Measurements from ENCODE around the gene GRB10. TPM values are rescaled to one million over a fixed set of nuclear protein-coding genes. Genes with fewer than 3 reads are reported as not detected.

Gene GRB10
- total RNA-seq, 1 experiment from 2014 or later: 68.2 TPM

DNA sequence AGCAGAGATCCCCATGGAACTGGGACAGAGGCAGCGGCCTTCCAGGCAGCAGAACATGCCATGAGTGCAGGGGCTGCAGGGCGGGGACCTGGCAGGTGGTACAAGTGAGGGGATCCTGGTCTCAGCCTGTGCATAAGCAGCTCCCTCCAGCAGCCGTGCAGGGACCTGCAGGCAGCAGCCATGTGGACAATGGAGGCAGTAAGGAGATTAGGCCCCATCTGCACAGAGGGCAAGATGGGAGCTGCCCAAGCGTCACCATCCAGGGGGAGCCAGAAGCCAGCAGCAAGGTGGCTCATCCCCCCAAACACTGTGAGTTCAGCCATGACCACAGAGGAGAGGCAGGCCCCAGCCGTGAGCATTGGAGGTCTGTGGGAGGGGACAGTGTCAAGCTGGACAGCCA, 220.6 kb downstream of the GRB10 start:
- no TSS peak for BruUV-seq (replicated peaks)
- no peaks in the 10 kb centered on the region for H3K4me1 Mint-ChIP-seq (ENCODE audit: insufficient read depth, unreplicated experiment)
- TF ChIP-seq, protein P1, sequence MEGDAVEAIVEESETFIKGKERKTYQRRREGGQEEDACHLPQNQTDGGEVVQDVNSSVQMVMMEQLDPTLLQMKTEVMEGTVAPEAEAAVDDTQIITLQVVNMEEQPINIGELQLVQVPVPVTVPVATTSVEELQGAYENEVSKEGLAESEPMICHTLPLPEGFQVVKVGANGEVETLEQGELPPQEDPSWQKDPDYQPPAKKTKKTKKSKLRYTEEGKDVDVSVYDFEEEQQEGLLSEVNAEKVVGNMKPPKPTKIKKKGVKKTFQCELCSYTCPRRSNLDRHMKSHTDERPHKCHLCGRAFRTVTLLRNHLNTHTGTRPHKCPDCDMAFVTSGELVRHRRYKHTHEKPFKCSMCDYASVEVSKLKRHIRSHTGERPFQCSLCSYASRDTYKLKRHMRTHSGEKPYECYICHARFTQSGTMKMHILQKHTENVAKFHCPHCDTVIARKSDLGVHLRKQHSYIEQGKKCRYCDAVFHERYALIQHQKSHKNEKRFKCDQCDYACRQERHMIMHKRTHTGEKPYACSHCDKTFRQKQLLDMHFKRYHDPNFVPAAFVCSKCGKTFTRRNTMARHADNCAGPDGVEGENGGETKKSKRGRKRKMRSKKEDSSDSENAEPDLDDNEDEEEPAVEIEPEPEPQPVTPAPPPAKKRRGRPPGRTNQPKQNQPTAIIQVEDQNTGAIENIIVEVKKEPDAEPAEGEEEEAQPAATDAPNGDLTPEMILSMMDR (IDR thresholded peaks at IDR 0.05; ENCODE audit: unreplicated experiment): no peak
- intact Hi-C loops (cut with micrococcal nuclease): no loop called here
- H3K36me3 Mint-ChIP-seq (ENCODE audit: insufficient read depth, unreplicated experiment): no peaks in the 10 kb centered on the region
- no peak for DNase-seq (ENCODE audit: unreplicated experiment)
- H3K9me3 Mint-ChIP-seq (ENCODE audit: unreplicated experiment): no peaks in the 10 kb centered on the region
- no peak overlapping the region for H3K4me3 Mint-ChIP-seq (ENCODE audit: unreplicated experiment)
- POLR2A ChIA-PET: no interaction called here
- H3K27ac Mint-ChIP-seq (ENCODE audit: low read depth, unreplicated experiment): no peak overlapping the region
- CTCF ChIA-PET: interaction anchor here (0.6 kb wide), 1 partner anchor 185 kb away, joined by 3 read pairs; no protein-coding TSS in a partner anchor
- H3K27me3 Mint-ChIP-seq (ENCODE audit: insufficient read depth, unreplicated experiment): peaks cover 43% of the 10 kb centered on the region

DNA sequence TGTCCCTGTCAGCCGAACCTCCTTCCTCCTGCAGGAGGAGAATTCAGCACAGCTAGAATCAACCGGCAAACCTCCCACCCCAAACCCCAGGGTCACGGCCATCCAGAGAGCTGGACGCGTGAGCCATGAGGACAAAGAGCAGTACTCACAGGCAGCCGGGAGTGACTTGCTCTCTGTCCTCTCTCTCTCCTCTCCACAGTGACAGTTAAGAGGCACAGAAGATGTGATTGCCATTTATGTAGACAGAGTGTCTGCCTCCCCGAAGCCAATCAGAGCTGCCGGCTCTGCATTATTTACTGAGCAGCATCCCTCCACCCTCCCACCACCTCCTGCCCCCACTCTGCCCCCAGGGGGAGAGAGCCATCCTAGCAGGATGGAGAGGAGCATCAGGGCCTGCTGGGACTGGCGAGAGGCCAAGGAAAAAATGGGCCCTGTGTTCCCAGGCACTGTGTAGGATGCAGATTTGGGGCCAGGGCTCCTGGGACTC, 221.8 kb downstream of the GRB10 start:
- CTCF ChIA-PET: no interaction called here
- H3K4me1 Mint-ChIP-seq (ENCODE audit: insufficient read depth, unreplicated experiment): peaks cover 6% of the 10 kb centered on the region
- no peak overlapping the region for H3K4me3 Mint-ChIP-seq (ENCODE audit: unreplicated experiment)
- POLR2A ChIA-PET: no interaction called here
- TF ChIP-seq, protein P1 (IDR thresholded peaks at IDR 0.05; ENCODE audit: unreplicated experiment): no peak
- no peaks in the 10 kb centered on the region for H3K36me3 Mint-ChIP-seq (ENCODE audit: insufficient read depth, unreplicated experiment)
- no peak for DNase-seq (ENCODE audit: unreplicated experiment)
- H3K9me3 Mint-ChIP-seq (ENCODE audit: unreplicated experiment): no peaks in the 10 kb centered on the region
- intact Hi-C loops (cut with micrococcal nuclease): no loop called here
- H3K27me3 Mint-ChIP-seq (ENCODE audit: insufficient read depth, unreplicated experiment): peaks cover 44% of the 10 kb centered on the region
- BruUV-seq (replicated peaks): no TSS peak
- no peak overlapping the region for H3K27ac Mint-ChIP-seq (ENCODE audit: low read depth, unreplicated experiment)

DNA sequence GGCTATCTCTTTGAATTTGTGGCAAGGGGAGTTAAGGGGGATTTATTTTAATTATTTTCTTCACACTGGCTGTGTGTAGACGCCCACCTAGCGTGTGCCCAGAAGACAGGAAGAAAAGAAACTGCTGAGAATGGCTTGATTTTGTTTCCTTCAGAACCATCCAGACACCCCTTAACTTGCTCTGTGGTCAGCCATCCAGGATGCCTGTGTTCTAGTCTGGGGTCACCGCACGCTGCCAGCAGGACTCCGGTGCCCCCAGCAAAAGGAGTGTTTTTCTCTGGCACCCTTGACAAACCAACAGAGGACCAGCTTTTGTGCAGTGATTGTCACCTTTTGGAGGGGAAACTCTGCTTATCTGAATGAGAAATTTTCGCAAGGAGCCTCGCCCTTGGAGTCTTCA, 222.8 kb downstream of the GRB10 start:
- Mint-ChIP-seq H3K36me3 (ENCODE audit: insufficient read depth, unreplicated experiment) (peaks cover 6% of the 10 kb centered on the region), H3K27ac (ENCODE audit: low read depth, unreplicated experiment) (no peak overlapping the region), H3K27me3 (ENCODE audit: insufficient read depth, unreplicated experiment) (peaks cover 36% of the 10 kb centered on the region), H3K4me1 (ENCODE audit: insufficient read depth, unreplicated experiment) (peaks cover 6% of the 10 kb centered on the region), H3K9me3 (ENCODE audit: unreplicated experiment) (no peaks in the 10 kb centered on the region), H3K4me3 (ENCODE audit: unreplicated experiment) (no peak overlapping the region)
- POLR2A ChIA-PET: no interaction called here
- TF ChIP-seq, protein P1 (IDR thresholded peaks at IDR 0.05; ENCODE audit: unreplicated experiment): no peak
- no TSS peak for BruUV-seq (replicated peaks)
- DNase-seq (ENCODE audit: unreplicated experiment): no peak
- CTCF ChIA-PET: no interaction called here
- intact Hi-C loops (cut with micrococcal nuclease): no loop called here

DNA sequence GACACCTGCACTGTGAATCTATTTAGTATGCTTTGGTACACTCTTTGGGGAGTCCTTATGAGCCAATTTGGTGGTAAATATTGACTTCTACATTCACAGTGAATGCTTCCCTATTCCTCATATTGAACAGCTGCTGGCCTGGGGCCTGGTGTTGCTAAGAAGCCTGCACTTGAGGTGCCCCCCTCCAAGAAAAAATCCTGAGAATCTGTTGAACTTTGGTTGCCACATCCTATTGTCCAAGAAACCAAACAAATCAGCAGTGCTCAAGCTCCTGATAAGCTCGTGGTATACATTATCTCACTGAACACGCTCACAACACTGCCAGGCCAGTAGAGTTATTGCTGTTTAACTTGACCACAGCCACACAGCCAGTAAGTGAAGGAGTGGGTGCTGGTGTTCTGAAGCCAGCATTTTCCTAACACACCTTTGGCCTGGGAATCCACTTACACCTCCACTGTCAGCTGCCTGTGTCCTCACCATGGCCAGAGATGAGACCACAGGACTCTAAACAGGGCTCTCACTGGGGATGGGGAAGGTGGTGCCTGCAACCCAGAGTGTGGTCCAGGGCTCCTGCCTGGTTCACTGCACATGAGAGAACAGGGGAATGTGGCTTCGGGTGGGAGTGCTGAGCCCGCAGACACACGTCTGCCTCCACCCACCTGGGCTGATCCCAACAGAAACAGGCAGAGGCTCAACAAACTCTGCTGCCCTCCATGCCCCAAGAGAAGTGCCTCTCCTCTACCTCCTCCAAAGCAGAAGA, 224.2 kb downstream of the GRB10 start:
- no TSS peak for BruUV-seq (replicated peaks)
- no peaks in the 10 kb centered on the region for H3K9me3 Mint-ChIP-seq (ENCODE audit: unreplicated experiment)
- H3K4me1 Mint-ChIP-seq (ENCODE audit: insufficient read depth, unreplicated experiment): peaks cover 6% of the 10 kb centered on the region
- H3K4me3 Mint-ChIP-seq (ENCODE audit: unreplicated experiment): no peak overlapping the region
- intact Hi-C loops (cut with micrococcal nuclease): no loop called here
- no peak for DNase-seq (ENCODE audit: unreplicated experiment)
- CTCF ChIA-PET: no interaction called here
- TF ChIP-seq, protein P1 (IDR thresholded peaks at IDR 0.05; ENCODE audit: unreplicated experiment): no peak
- peaks cover 6% of the 10 kb centered on the region for H3K36me3 Mint-ChIP-seq (ENCODE audit: insufficient read depth, unreplicated experiment)
- POLR2A ChIA-PET: interaction anchor here (0.7 kb wide), 1 partner anchor 594 kb away, joined by 3 read pairs; no protein-coding TSS in a partner anchor
- peaks cover 25% of the 10 kb centered on the region for H3K27me3 Mint-ChIP-seq (ENCODE audit: insufficient read depth, unreplicated experiment)
- H3K27ac Mint-ChIP-seq (ENCODE audit: low read depth, unreplicated experiment): no peak overlapping the region
